Measurements from ENCODE around the gene STRA8.

Gene STRA8

GRCh38 chr7:135262623-135263320 is 29.1 kb downstream of the STRA8 start:
- WGBS (ENCODE audit: extremely low coverage, insufficient coverage, insufficient read length): no CpG with 5 or more reads among the region's 9 CpGs
- Histone ChIP-seq H2AK5ac (ENCODE audit: low read length) (no peak overlapping the region), H3K36me3 (ENCODE audit: control insufficient read depth in 1 of 2, insufficient read depth in 2 of 2, low read length in 2 of 2) (no peaks in the 10 kb centered on the region), H4K91ac (ENCODE audit: low read depth, low read length) (no peak overlapping the region), H2AFZ (ENCODE audit: insufficient read depth, low read length, poor library complexity) (no peak overlapping the region), H3K18ac (ENCODE audit: low read length) (no peak overlapping the region), H4K12ac (ENCODE audit: low read depth, low read length) (no peak overlapping the region), H2BK12ac (ENCODE audit: low read length) (no peak overlapping the region), H2BK5ac (ENCODE audit: low read depth, low read length, poor library complexity) (no peak overlapping the region), H3K14ac (ENCODE audit: low read length) (no peak overlapping the region), H3K4me3 (ENCODE audit: low read depth, low read length) (no peak overlapping the region), H3K4me1 (ENCODE audit: control insufficient read depth in 1 of 2, insufficient read depth in 2 of 2, low read length in 2 of 2) (peaks cover 0 to 2% of the 10 kb centered on the region in 2 experiments), H4K8ac (ENCODE audit: low read depth, low read length) (no peak overlapping the region), H2BK120ac (ENCODE audit: insufficient read depth, low read length, poor library complexity) (no peak overlapping the region), H3K79me1 (ENCODE audit: low read length) (no peaks in the 10 kb centered on the region), H3K23ac (ENCODE audit: low read length) (no peak overlapping the region), H3K9me3 (ENCODE audit: insufficient read depth, low read depth, low read length) (peaks cover 12% of the 10 kb centered on the region), H3K27ac (ENCODE audit: low read depth, low read length) (no peak overlapping the region), H3K9ac (ENCODE audit: low read length) (no peak overlapping the region), H3K79me2 (ENCODE audit: control insufficient read depth, insufficient read depth, low read length, poor library complexity) (no peaks in the 10 kb centered on the region), H3K4me2 (ENCODE audit: low read length) (no peak overlapping the region), H3K27me3 (ENCODE audit: insufficient read depth, low read length) (no peaks in the 10 kb centered on the region), H3K4ac (ENCODE audit: low read depth, low read length) (no peak overlapping the region)
- DNase-seq: no peak

GRCh38 chr7:135263321-135263970 is 29.8 kb downstream of the STRA8 start:
- H4K91ac ChIP-seq (ENCODE audit: low read depth, low read length): no peak overlapping the region
- H3K27me3 ChIP-seq (ENCODE audit: insufficient read depth, low read length): no peaks in the 10 kb centered on the region
- no peak for DNase-seq
- no peak overlapping the region for H3K4me2 ChIP-seq (ENCODE audit: low read length)
- H2BK120ac ChIP-seq (ENCODE audit: insufficient read depth, low read length, poor library complexity): no peak overlapping the region
- H2AFZ ChIP-seq (ENCODE audit: insufficient read depth, low read length, poor library complexity): no peak overlapping the region
- H3K4ac ChIP-seq (ENCODE audit: low read depth, low read length): no peak overlapping the region
- no peak overlapping the region for H3K9ac ChIP-seq (ENCODE audit: low read length)
- H3K14ac ChIP-seq (ENCODE audit: low read length): no peak overlapping the region
- H3K4me3 ChIP-seq (ENCODE audit: low read depth, low read length): no peak overlapping the region
- no CpG with 5 or more reads among the region's 11 CpGs for WGBS (ENCODE audit: extremely low coverage, insufficient coverage, insufficient read length)
- peaks cover 0 to 2% of the 10 kb centered on the region in 2 experiments for H3K4me1 ChIP-seq (ENCODE audit: control insufficient read depth in 1 of 2, insufficient read depth in 2 of 2, low read length in 2 of 2)
- peaks cover 12% of the 10 kb centered on the region for H3K9me3 ChIP-seq (ENCODE audit: insufficient read depth, low read depth, low read length)
- no peak overlapping the region for H3K23ac ChIP-seq (ENCODE audit: low read length)
- H4K8ac ChIP-seq (ENCODE audit: low read depth, low read length): no peak overlapping the region
- H3K18ac ChIP-seq (ENCODE audit: low read length): no peak overlapping the region
- H3K36me3 ChIP-seq (ENCODE audit: control insufficient read depth in 1 of 2, insufficient read depth in 2 of 2, low read length in 2 of 2): no peaks in the 10 kb centered on the region
- H4K12ac ChIP-seq (ENCODE audit: low read depth, low read length): no peak overlapping the region
- H3K27ac ChIP-seq (ENCODE audit: low read depth, low read length): no peak overlapping the region
- H2BK12ac ChIP-seq (ENCODE audit: low read length): no peak overlapping the region
- H3K79me2 ChIP-seq (ENCODE audit: control insufficient read depth, insufficient read depth, low read length, poor library complexity): no peaks in the 10 kb centered on the region
- H3K79me1 ChIP-seq (ENCODE audit: low read length): no peaks in the 10 kb centered on the region
- no peak overlapping the region for H2BK5ac ChIP-seq (ENCODE audit: low read depth, low read length, poor library complexity)
- no peak overlapping the region for H2AK5ac ChIP-seq (ENCODE audit: low read length)

DNA sequence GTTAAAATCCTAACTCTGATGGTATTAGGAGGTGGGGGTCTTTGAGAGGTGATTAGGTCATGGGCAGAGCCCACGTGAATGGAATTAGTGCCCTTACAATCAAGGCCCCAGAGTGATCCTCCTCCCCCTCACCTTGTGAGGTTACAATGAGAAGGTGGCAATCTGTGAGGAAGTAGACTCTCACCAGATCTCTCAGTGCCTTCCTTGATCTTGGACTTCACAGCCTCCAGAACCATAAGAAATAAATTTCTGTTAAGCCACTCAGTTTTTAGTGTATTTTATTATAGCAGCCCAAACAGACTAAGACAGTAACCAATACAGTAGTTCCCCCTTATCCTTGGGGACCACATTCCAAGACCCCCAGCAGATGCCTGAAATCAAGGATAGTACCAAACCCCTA is 32.0 kb downstream of the STRA8 start:
- peaks cover 12% of the 10 kb centered on the region for H3K9me3 ChIP-seq (ENCODE audit: insufficient read depth, low read depth, low read length)
- no peak for DNase-seq
- H3K4me1 ChIP-seq (ENCODE audit: control insufficient read depth in 1 of 2, insufficient read depth in 2 of 2, low read length in 2 of 2): no peaks in the 10 kb centered on the region
- H3K79me2 ChIP-seq (ENCODE audit: control insufficient read depth, insufficient read depth, low read length, poor library complexity): no peaks in the 10 kb centered on the region
- no peak overlapping the region for H2BK12ac ChIP-seq (ENCODE audit: low read length)
- no peak overlapping the region for H2AK5ac ChIP-seq (ENCODE audit: low read length)
- H4K8ac ChIP-seq (ENCODE audit: low read depth, low read length): no peak overlapping the region
- H3K36me3 ChIP-seq (ENCODE audit: control insufficient read depth in 1 of 2, insufficient read depth in 2 of 2, low read length in 2 of 2): no peaks in the 10 kb centered on the region
- H3K27me3 ChIP-seq (ENCODE audit: insufficient read depth, low read length): no peaks in the 10 kb centered on the region
- H3K4me3 ChIP-seq (ENCODE audit: low read depth, low read length): no peak overlapping the region
- no peak overlapping the region for H3K4ac ChIP-seq (ENCODE audit: low read depth, low read length)
- no CpG with 5 or more reads among the region's 1 CpG for WGBS (ENCODE audit: extremely low coverage, insufficient coverage, insufficient read length)
- no peak overlapping the region for H3K14ac ChIP-seq (ENCODE audit: low read length)
- H3K27ac ChIP-seq (ENCODE audit: low read depth, low read length): no peak overlapping the region
- H4K12ac ChIP-seq (ENCODE audit: low read depth, low read length): no peak overlapping the region
- H3K79me1 ChIP-seq (ENCODE audit: low read length): no peaks in the 10 kb centered on the region
- H2AFZ ChIP-seq (ENCODE audit: insufficient read depth, low read length, poor library complexity): no peak overlapping the region
- no peak overlapping the region for H3K4me2 ChIP-seq (ENCODE audit: low read length)
- no peak overlapping the region for H2BK5ac ChIP-seq (ENCODE audit: low read depth, low read length, poor library complexity)
- no peak overlapping the region for H3K9ac ChIP-seq (ENCODE audit: low read length)
- H4K91ac ChIP-seq (ENCODE audit: low read depth, low read length): no peak overlapping the region
- no peak overlapping the region for H3K23ac ChIP-seq (ENCODE audit: low read length)
- H2BK120ac ChIP-seq (ENCODE audit: insufficient read depth, low read length, poor library complexity): no peak overlapping the region
- no peak overlapping the region for H3K18ac ChIP-seq (ENCODE audit: low read length)

- DNase-seq: no peak
- Histone ChIP-seq H3K4me2 (ENCODE audit: low read length) (no peak overlapping the region), H3K4me1 (ENCODE audit: control insufficient read depth in 1 of 2, insufficient read depth in 2 of 2, low read length in 2 of 2) (no peaks in the 10 kb centered on the region), H2AFZ (ENCODE audit: insufficient read depth, low read length, poor library complexity) (no peak overlapping the region), H3K4ac (ENCODE audit: low read depth, low read length) (no peak overlapping the region), H3K9me3 (ENCODE audit: insufficient read depth, low read depth, low read length) (peaks cover 5% of the 10 kb centered on the region), H3K14ac (ENCODE audit: low read length) (no peak overlapping the region), H2BK5ac (ENCODE audit: low read depth, low read length, poor library complexity) (no peak overlapping the region), H3K27ac (ENCODE audit: low read depth, low read length) (no peak overlapping the region), H2BK12ac (ENCODE audit: low read length) (no peak overlapping the region), H3K23ac (ENCODE audit: low read length) (no peak overlapping the region), H3K36me3 (ENCODE audit: control insufficient read depth in 1 of 2, insufficient read depth in 2 of 2, low read length in 2 of 2) (no peaks in the 10 kb centered on the region), H2BK120ac (ENCODE audit: insufficient read depth, low read length, poor library complexity) (no peak overlapping the region), H3K79me1 (ENCODE audit: low read length) (no peaks in the 10 kb centered on the region), H3K18ac (ENCODE audit: low read length) (no peak overlapping the region), H4K8ac (ENCODE audit: low read depth, low read length) (no peak overlapping the region), H3K27me3 (ENCODE audit: insufficient read depth, low read length) (no peaks in the 10 kb centered on the region), H3K79me2 (ENCODE audit: control insufficient read depth, insufficient read depth, low read length, poor library complexity) (no peaks in the 10 kb centered on the region), H3K9ac (ENCODE audit: low read length) (no peak overlapping the region), H2AK5ac (ENCODE audit: low read length) (no peak overlapping the region), H4K12ac (ENCODE audit: low read depth, low read length) (no peak overlapping the region), H3K4me3 (ENCODE audit: low read depth, low read length) (no peak overlapping the region), H4K91ac (ENCODE audit: low read depth, low read length) (no peak overlapping the region)
- WGBS (ENCODE audit: extremely low coverage, insufficient coverage, insufficient read length): no CpG with 5 or more reads among the region's 11 CpGs
These were observed 36.3 kb downstream of the STRA8 start for GRCh38 chr7:135269921-135270320.

All from trophoblast cell (in vitro differentiated cells and primary cell).